Measurements from ENCODE around the gene ABCB9.

Gene ABCB9

GRCh38 chr12:122895704-122896636, 70.3 kb downstream of the ABCB9 start, which contains the start of gene VPS37B:
TSS of gene VPS37B (minus strand) at chr12:122896124. CDS start at chr12:122896062, 62 bp downstream.
- Histone ChIP-seq H4K20me1 (ENCODE audit: control insufficient read depth, insufficient read depth, low read depth, low read length) (no peaks in the 10 kb centered on the region), H3K4me1 (ENCODE audit: control insufficient read depth, low read length) (peaks cover 40% of the 10 kb centered on the region), H3F3A (ENCODE audit: control insufficient read depth, insufficient read depth) (peaks cover 12% of the 10 kb centered on the region; the same call in 1 of the 2 replicates), H3K9me2 (replicated peaks; ENCODE audit: control insufficient read depth, low read length) (no peaks in the 10 kb centered on the region), H3K9me3 (ENCODE audit: control insufficient read depth, insufficient read depth, low read length) (no peaks in the 10 kb centered on the region), H3K27me3 (ENCODE audit: control insufficient read depth, low read length) (peaks cover 29% of the 10 kb centered on the region), H3K36me3 (ENCODE audit: control insufficient read depth, low read length) (no peaks in the 10 kb centered on the region), H3K4me2 (ENCODE audit: low read length) (peak within 1 kb of the TSS; percentile 74), H3K4me3 (ENCODE audit: low read length) (peak within 1 kb of the TSS; percentile 74), H3K27ac (ENCODE audit: low read depth, low read length) (no peak within 1 kb of the TSS), H3K79me2 (ENCODE audit: control insufficient read depth, low read length) (no peaks in the 10 kb centered on the region)
- TF ChIP-seq CTCF (IDR thresholded peaks at IDR 0.05; ENCODE audit: low read depth, low read length, poor library complexity, severe bottlenecking) (no peak), EZH2phosphoT487 (IDR thresholded peaks at IDR 0.05; ENCODE audit: borderline replicate concordance, low read length) (no peak)

DNA sequence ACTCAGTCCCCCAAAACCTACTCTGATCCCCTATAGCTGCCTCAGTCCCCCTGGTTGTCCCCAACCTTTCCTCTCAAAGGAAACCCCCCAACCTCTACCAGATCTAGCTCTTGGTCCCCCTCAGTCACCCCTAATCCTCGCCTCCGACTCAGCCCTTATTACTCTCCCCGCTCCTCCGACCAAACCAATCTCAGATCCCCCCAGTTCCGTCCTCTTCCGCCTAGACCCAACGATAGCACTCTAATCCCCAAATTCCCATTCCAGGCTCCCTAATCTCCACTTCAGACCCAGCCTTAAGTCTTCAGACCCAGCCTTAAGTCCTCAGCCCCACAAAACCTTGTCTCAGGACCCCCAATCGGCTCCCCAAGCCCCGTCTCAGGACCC, 71.0 kb downstream of the ABCB9 start:
- no peak overlapping the region for H3K27ac ChIP-seq (ENCODE audit: low read depth, low read length)
- no peaks in the 10 kb centered on the region for H3K79me2 ChIP-seq (ENCODE audit: control insufficient read depth, low read length)

GRCh38 chr12:122894193-122895121, 71.8 kb downstream of the ABCB9 start:
- H3K4me1 ChIP-seq (ENCODE audit: control insufficient read depth, low read length) = peaks cover 39% of the 10 kb centered on the region
- TF ChIP-seq EZH2phosphoT487 (IDR thresholded peaks at IDR 0.05; ENCODE audit: borderline replicate concordance, low read length) (no peak), CTCF (IDR thresholded peaks at IDR 0.05; ENCODE audit: low read depth, low read length, poor library complexity, severe bottlenecking) (no peak)
- no peaks in the 10 kb centered on the region for H3K9me3 ChIP-seq (ENCODE audit: control insufficient read depth, insufficient read depth, low read length)
- no peaks in the 10 kb centered on the region for H3K9me2 ChIP-seq (replicated peaks; ENCODE audit: control insufficient read depth, low read length)
- H3K36me3 ChIP-seq (ENCODE audit: control insufficient read depth, low read length) = no peaks in the 10 kb centered on the region
- no peak overlapping the region; the same call in 1 of the 2 replicates for H3K4me3 ChIP-seq (ENCODE audit: low read length)
- no peak overlapping the region for H3K27ac ChIP-seq (ENCODE audit: low read depth, low read length)
- H3F3A ChIP-seq (ENCODE audit: control insufficient read depth, insufficient read depth) = peaks cover 16% of the 10 kb centered on the region
- H3K27me3 ChIP-seq (ENCODE audit: control insufficient read depth, low read length) = peaks cover 29% of the 10 kb centered on the region
- H3K79me2 ChIP-seq (ENCODE audit: control insufficient read depth, low read length) = no peaks in the 10 kb centered on the region
- H3K4me2 ChIP-seq (ENCODE audit: low read length) = peak overlapping the region; percentile 74
- no peaks in the 10 kb centered on the region for H4K20me1 ChIP-seq (ENCODE audit: control insufficient read depth, insufficient read depth, low read depth, low read length)

More for the DNA sequence above, 71.0 kb downstream of the ABCB9 start:
- Histone ChIP-seq H3K27me3 (ENCODE audit: control insufficient read depth, low read length) (peaks cover 29% of the 10 kb centered on the region), H3K4me2 (ENCODE audit: low read length) (peak overlapping the region; percentile 74), H3K4me3 (ENCODE audit: low read length) (peak overlapping the region; percentile 74), H3K36me3 (ENCODE audit: control insufficient read depth, low read length) (no peaks in the 10 kb centered on the region), H3K9me2 (replicated peaks; ENCODE audit: control insufficient read depth, low read length) (no peaks in the 10 kb centered on the region), H4K20me1 (ENCODE audit: control insufficient read depth, insufficient read depth, low read depth, low read length) (no peaks in the 10 kb centered on the region), H3F3A (ENCODE audit: control insufficient read depth, insufficient read depth) (peaks cover 16% of the 10 kb centered on the region; the same call in 1 of the 2 replicates), H3K4me1 (ENCODE audit: control insufficient read depth, low read length) (peaks cover 37% of the 10 kb centered on the region), H3K9me3 (ENCODE audit: control insufficient read depth, insufficient read depth, low read length) (no peaks in the 10 kb centered on the region)
- TF ChIP-seq EZH2phosphoT487 (IDR thresholded peaks at IDR 0.05; ENCODE audit: borderline replicate concordance, low read length) = no peak
- TF ChIP-seq CTCF (IDR thresholded peaks at IDR 0.05; ENCODE audit: low read depth, low read length, poor library complexity, severe bottlenecking) = no peak

Measured in DOHH2 (cell line).